Keratinocyte (primary cell): ENCODE measurements around the gene NRP2. TPM values are rescaled to one million over a fixed set of nuclear protein-coding genes. Genes with fewer than 3 reads are reported as not detected.

Experiments used
- DNase-seq: peaks from one replicate; pipeline ENCODE4 v3.0.0-alpha.2; 2011; ENCODE audit warnings: low read depth, missing footprints, low spot score
- FAIRE-seq: peaks from 2 replicates; lab custom pipeline; 2011; peaks lifted over from hg19 to GRCh38; lab: Jason Lieb, UNC
- H2AFZ ChIP-seq: 2 replicates; pipeline ENCODE4 v1.6.0; 2012; ENCODE audit warnings: low read length, control low read depth, inconsistent platforms; ENCODE audit not compliant: control insufficient read depth
- H3K27ac ChIP-seq: 2 replicates; pipeline ENCODE4 v1.5.1; 2011; ENCODE audit warnings: low read length; ENCODE audit not compliant: control insufficient read depth, insufficient read depth
- H3K27me3 ChIP-seq: 3 replicates; pipeline ENCODE4 v1.6.0; 2011; ENCODE audit warnings: low read length; ENCODE audit not compliant: control insufficient read depth, insufficient read depth; ENCODE audit errors: extremely low read depth
- H3K36me3 ChIP-seq, 2 experiments: 2 replicates in 1 of 2; 3 replicates in 1 of 2; pipeline ENCODE4 v1.5.1; 2011; ENCODE audit warnings: low read length in 2 of 2, mild to moderate bottlenecking in 1 of 2; ENCODE audit not compliant: control insufficient read depth in 2 of 2, insufficient read depth in 2 of 2; ENCODE audit errors: extremely low read depth in 1 of 2
- H3K4me1 ChIP-seq: 3 replicates; pipeline ENCODE4 v1.5.1; 2011; ENCODE audit warnings: low read length; ENCODE audit not compliant: control insufficient read depth, insufficient read depth; ENCODE audit errors: extremely low read depth
- H3K4me2 ChIP-seq: 3 replicates; pipeline ENCODE4 v1.6.0; 2011; ENCODE audit warnings: low read depth, low read length; ENCODE audit not compliant: control insufficient read depth, insufficient read depth; ENCODE audit errors: extremely low read depth
- H3K4me3 ChIP-seq, 3 experiments: fragments of 200-600 bp in 1 of 3; sonication (generic) in 1 of 3; 2 replicates in 2 of 3; 3 replicates in 1 of 3; pipeline ENCODE4 v1.5.1; 2011 to 2016; ENCODE audit warnings: low read length in 3 of 3, mild to moderate bottlenecking in 3 of 3, control low read depth in 2 of 3, inconsistent platforms in 1 of 3, low read depth in 1 of 3, mixed read lengths in 1 of 3, mixed run types in 1 of 3, moderate library complexity in 1 of 3; ENCODE audit not compliant: control insufficient read depth in 2 of 3, insufficient read depth in 2 of 3; ENCODE audit errors: extremely low read depth in 1 of 3
- H3K79me2 ChIP-seq: 2 replicates; pipeline ENCODE4 v1.6.0; 2012; ENCODE audit warnings: low read length; ENCODE audit not compliant: control insufficient read depth, insufficient read depth
- H3K9ac ChIP-seq: 3 replicates; pipeline ENCODE4 v1.6.0; 2011; ENCODE audit warnings: low read length; ENCODE audit not compliant: control insufficient read depth, insufficient read depth; ENCODE audit errors: extremely low read depth
- H3K9me1 ChIP-seq: 3 replicates; pipeline ENCODE4 v1.6.0; 2011; ENCODE audit warnings: low read length; ENCODE audit not compliant: control insufficient read depth, insufficient read depth; ENCODE audit errors: extremely low read depth
- H3K9me3 ChIP-seq: 2 replicates; pipeline ENCODE4 v1.5.1; 2012; ENCODE audit warnings: low read depth, low read length; ENCODE audit not compliant: control insufficient read depth
- H4K20me1 ChIP-seq: 3 replicates; pipeline ENCODE4 v1.6.0; 2011; ENCODE audit warnings: low read length; ENCODE audit not compliant: control insufficient read depth, insufficient read depth; ENCODE audit errors: extremely low read depth
- EZH2 ChIP-seq: IDR thresholded peaks from one replicate; pipeline ENCODE4 v1.6.1; 2012; ENCODE audit warnings: inconsistent platforms, mild to moderate bottlenecking, low read length, moderate library complexity
- dilution Hi-C: fragments of 300-500 bp; cut with MboI; formaldehyde crosslinking; loops from one replicate; pipeline ENCODE4 v1.7.0; 2020; ENCODE audit warnings: low sequenced_read_pairs; ENCODE audit not compliant: extremely low pct_ligation_motif_present
- polyA plus RNA-seq, 5 experiments: library from polyadenylated mRNA; depleted of rRNA in 3 of 5; stranded (reverse) in 3 of 5; stranded (forward) in 1 of 5; unstranded in 1 of 5; fragments of >200 nt; gene quantifications; 1 replicate in 1 of 5; 2 replicates in 3 of 5; 3 replicates in 1 of 5; pipeline versions ENCODE4 v1.2.1 to v1.2.3, GENCODE V29; 2011 to 2012; ENCODE audit warnings: missing spikeins in 2 of 5, low read depth in 1 of 5, low replicate concordance in 1 of 5
- TF ChIP-seq, protein P1 (sequence below), 3 experiments: IDR thresholded peaks in 1 of 3; conservative IDR thresholded peaks in 1 of 3; optimal IDR thresholded peaks in 1 of 3; 2 replicates in 2 of 3; 3 replicates in 1 of 3; pipeline versions ENCODE3 to v1.5.1; 2011; ENCODE audit warnings: low read length in 3 of 3, mild to moderate bottlenecking in 3 of 3, moderate library complexity in 2 of 3, control low read depth in 1 of 3, inconsistent platforms in 1 of 3; ENCODE audit not compliant: insufficient read depth in 2 of 3; ENCODE audit errors: extremely low read depth in 1 of 3

NRP2 gene
- polyA plus RNA-seq, 1 donor (not counting 4 experiments of a cell fraction or from before 2014, with no cell fraction given), result 20.6 TPM

DNA sequence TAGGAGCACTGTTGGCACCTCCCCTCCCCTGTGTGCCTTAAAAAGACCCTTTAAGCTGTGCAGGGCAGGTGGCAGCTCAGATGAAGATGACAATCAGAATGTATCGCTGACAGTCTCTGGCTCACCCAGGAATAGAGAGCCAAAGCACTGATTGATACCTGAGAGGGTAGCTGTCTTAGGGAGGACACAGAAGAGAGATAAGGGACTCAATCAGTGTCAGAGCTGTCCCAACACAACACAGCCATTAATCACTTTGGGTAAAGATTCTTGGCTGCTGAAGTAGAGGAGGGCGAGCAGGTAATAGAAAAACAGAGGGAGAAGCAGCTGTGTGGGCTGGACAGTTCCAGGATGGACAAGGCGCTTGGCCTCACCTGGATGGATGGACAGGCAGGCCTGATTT lies 124.9 kb downstream of the NRP2 start:
- dilution Hi-C loops, result no loop called here
- DNase-seq (no peak), FAIRE-seq (no peak)
- no peaks in the 10 kb centered on the region for H3K36me3 ChIP-seq
- no peaks in the 10 kb centered on the region for H3K79me2 ChIP-seq
- no peaks in the 10 kb centered on the region for H4K20me1 ChIP-seq
- no peak overlapping the region for H2AFZ ChIP-seq
- H3K4me2 ChIP-seq, result no peak overlapping the region
- H3K9me3 ChIP-seq, result no peaks in the 10 kb centered on the region
- H3K9me1 ChIP-seq, result no peaks in the 10 kb centered on the region
- no peaks in the 10 kb centered on the region for H3K27me3 ChIP-seq
- TF ChIP-seq, protein P1, sequence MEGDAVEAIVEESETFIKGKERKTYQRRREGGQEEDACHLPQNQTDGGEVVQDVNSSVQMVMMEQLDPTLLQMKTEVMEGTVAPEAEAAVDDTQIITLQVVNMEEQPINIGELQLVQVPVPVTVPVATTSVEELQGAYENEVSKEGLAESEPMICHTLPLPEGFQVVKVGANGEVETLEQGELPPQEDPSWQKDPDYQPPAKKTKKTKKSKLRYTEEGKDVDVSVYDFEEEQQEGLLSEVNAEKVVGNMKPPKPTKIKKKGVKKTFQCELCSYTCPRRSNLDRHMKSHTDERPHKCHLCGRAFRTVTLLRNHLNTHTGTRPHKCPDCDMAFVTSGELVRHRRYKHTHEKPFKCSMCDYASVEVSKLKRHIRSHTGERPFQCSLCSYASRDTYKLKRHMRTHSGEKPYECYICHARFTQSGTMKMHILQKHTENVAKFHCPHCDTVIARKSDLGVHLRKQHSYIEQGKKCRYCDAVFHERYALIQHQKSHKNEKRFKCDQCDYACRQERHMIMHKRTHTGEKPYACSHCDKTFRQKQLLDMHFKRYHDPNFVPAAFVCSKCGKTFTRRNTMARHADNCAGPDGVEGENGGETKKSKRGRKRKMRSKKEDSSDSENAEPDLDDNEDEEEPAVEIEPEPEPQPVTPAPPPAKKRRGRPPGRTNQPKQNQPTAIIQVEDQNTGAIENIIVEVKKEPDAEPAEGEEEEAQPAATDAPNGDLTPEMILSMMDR (optimal IDR thresholded peaks at IDR 0.05 in 1 of 3, IDR thresholded peaks at IDR 0.05 in 1 of 3, conservative IDR thresholded peaks at IDR 0.05 in 1 of 3; ENCODE audit: extremely low read depth in 1 of 3, insufficient read depth in 2 of 3, low read length in 3 of 3), result no peak
- no peak for TF ChIP-seq EZH2
- no peak overlapping the region for H3K4me3 ChIP-seq
- H3K27ac ChIP-seq, result no peak overlapping the region
- no peak overlapping the region for H3K9ac ChIP-seq
- no peaks in the 10 kb centered on the region for H3K4me1 ChIP-seq

DNA sequence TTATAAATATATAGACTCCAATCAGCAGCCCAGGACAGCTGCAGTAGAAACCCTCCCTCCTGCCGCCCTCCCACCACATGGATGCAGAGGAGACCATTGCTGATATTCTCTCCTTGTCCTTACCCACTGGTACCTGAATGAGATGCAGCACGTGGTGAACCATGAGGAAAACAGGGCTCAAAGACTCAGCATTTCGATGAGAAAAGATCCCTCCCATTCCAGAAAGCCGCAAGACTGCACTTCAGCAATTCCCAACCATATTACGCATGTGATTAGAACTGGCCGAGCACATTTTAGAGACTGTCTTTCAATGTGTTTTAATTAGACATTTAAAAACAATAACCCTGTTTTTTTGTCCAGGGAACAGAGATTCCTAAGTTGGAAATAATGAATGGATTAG lies 125.5 kb downstream of the NRP2 start:
- FAIRE-seq, result no peak
- H4K20me1 ChIP-seq, result no peaks in the 10 kb centered on the region

More for the DNA sequence above, 125.5 kb downstream of the NRP2 start:
- TF ChIP-seq EZH2, result no peak
- TF ChIP-seq, protein P1 (optimal IDR thresholded peaks at IDR 0.05 in 1 of 3, IDR thresholded peaks at IDR 0.05 in 1 of 3, conservative IDR thresholded peaks at IDR 0.05 in 1 of 3; ENCODE audit: extremely low read depth in 1 of 3, insufficient read depth in 2 of 3, low read length in 3 of 3), result no peak
- Histone ChIP-seq H3K79me2 (no peaks in the 10 kb centered on the region), H3K4me1 (no peaks in the 10 kb centered on the region), H3K9ac (no peak overlapping the region), H3K36me3 (no peaks in the 10 kb centered on the region), H3K4me3 (no peak overlapping the region), H2AFZ (no peak overlapping the region), H3K4me2 (no peak overlapping the region), H3K9me1 (no peaks in the 10 kb centered on the region), H3K27me3 (no peaks in the 10 kb centered on the region), H3K27ac (no peak overlapping the region), H3K9me3 (no peaks in the 10 kb centered on the region)
- dilution Hi-C loops, result no loop called here
- DNase-seq, result no peak
